ENCODE measurements around the gene ETV2. TPM values are rescaled to one million over a fixed set of nuclear protein-coding genes. Genes with fewer than 3 reads are reported as not detected.

The ETV2 gene, protein sequence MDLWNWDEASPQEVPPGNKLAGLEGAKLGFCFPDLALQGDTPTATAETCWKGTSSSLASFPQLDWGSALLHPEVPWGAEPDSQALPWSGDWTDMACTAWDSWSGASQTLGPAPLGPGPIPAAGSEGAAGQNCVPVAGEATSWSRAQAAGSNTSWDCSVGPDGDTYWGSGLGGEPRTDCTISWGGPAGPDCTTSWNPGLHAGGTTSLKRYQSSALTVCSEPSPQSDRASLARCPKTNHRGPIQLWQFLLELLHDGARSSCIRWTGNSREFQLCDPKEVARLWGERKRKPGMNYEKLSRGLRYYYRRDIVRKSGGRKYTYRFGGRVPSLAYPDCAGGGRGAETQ
- total RNA-seq (2022; extraction: Qiagen RNA extraction): 1.5 to 3.3 TPM (median 2.9 TPM) in 5 replicates

DNA sequence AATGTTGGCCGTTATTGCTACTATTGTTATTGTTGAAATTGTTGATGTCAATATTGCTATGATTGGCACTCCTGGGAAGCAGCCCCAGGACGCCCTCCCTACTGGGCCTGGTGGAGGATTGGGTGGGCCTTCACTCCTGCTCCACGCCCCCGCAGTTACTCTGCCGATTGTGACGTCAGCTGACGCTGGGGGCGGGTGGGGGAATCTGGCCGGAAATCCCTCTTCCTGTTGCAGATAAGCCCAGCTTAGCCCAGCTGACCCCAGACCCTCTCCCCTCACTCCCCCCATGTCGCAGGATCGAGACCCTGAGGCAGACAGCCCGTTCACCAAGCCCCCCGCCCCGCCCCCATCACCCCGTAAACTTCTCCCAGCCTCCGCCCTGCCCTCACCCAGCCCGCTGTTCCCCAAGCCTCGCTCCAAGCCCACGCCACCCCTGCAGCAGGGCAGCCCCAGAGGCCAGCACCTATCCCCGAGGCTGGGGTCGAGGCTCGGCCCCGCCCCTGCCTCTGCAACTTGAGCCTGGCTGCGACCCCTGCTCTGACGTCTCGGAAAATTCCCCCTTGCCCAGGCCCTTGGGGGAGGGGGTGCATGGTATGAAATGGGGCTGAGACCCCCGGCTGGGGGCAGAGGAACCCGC, at the start of gene ETV2:
TSS of gene ETV2 (plus strand) at position 231 of the 637 bp plus-strand sequence. CDS start 716 bp downstream, outside the sequence.

DNA sequence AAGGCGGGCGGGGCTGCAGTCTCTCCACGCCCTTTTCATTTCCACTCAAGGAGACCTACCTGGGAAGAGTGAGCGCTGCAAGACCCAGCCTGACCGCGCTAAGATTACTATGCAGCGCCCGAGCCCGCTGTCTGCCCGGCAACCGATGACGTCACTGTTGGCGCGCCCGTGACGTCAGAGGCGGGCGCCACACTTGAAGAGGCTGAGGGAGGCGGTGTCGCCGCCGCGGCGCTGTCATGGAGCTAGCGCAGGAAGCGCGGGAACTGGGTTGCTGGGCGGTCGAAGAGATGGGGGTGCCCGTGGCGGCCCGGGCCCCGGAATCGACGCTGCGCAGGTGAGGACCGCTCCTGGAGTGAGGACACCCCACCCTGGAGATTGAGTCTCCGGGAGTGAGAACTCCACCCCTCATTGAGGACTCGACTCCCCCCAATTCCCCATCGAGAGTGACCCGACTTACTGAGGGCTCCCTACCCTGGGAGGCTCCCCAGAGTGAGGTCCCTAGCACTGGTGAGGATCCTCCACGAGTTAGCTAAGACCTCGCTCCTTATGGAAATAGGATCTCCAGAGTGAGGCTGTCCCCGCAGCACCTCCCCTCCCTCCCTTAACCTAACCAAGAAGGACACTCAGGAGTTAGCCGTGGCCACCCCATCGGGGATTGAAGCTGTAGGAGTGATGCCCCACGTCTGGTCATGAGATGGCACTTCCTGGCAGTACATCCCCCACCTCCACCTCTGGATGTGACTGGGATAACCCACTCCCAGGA, 28.8 kb upstream of the ETV2 start, which contains the start of gene HAUS5:
TSS of gene HAUS5 (plus strand) at position 177 of the 763 bp plus-strand sequence. CDS start at position 237, 60 bp downstream.

DNA sequence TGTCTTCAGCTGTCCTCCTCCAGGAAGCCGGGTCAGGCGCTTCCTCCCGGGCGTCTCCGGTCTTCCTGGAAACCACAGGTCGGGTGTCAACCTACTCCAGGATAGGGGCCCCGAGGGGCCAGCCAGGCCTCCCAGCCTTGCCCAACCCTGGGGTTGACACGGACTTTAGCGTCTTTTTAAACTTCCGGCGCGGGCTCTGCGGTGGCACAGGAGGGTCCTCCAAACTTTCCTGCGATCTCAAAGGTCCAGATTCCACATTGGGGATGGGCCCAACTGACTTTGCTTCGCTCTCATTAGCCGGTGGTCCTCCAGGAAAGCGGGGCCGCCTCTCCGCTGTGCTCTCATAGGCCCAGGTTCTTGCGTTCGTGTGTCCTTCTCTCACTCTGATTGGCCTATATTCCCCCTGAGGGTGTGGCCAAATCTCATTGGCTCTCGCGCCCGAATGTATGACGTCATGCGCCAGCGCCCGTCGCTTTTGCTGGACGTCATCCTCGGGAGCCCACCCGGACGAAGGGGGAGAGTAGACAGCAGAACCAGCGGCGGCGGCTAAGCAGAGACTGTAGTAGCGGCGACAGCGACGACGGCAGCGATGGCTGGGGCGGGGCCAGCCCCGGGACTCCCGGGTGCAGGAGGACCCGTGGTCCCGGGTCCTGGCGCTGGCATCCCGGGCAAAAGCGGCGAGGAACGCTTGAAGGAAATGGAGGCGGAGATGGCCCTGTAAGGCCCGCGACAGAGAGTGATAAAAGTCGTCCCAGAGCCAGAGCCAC, 12.8 kb upstream of the ETV2 start, which contains the start of gene RBM42:
TSS of gene RBM42 (plus strand) at position 472 of the 767 bp plus-strand sequence. CDS start at position 590, 118 bp downstream.

DNA sequence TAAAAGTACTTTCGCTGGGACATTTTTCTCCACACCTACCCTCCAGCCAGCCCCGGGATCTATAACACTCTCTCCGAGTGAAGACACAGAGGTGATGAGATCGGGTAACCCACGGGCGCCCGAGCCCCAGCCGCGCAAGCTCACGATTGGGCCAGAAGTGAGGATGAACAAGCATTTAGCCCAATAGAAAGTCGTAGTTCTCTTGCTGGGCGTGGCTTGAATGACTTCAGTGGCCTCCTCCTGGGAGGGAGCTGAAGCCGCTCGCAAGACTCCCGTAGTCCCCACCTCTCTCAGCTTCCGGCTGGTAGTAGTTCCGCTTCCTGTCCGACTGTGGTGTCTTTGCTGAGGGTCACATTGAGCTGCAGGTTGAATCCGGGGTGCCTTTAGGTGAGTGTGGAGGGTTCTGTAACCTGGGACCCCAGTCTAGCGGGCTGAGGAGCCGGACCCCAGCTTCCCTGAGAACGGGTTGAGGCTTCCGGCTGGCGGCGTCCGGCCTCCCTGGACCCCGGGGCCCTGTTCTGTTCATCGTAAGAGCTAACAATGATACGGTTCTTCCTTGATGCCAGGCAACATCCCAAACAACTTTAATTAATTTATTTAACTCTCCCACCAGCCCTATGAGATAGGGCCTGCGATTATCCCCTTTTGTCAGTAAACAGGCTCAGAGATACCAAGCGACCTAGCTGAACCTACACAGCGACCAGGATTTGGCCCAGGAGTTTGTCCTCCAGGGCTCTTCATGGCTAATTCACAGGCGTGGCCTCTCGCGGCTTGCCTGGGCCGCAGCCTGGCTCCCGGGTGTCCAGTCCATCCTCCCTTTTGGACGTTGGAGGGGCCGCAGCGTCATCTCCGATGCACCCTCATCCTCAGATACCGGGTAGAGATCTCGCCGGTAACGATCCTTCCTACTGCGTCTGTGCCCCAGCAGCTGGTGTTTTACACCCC, 6.7 kb downstream of the ETV2 start, which contains the start of gene COX6B1:
TSS of gene COX6B1 (plus strand) at position 307 of the 945 bp plus-strand sequence. CDS start 2,921 bp downstream, outside the sequence.

DNA sequence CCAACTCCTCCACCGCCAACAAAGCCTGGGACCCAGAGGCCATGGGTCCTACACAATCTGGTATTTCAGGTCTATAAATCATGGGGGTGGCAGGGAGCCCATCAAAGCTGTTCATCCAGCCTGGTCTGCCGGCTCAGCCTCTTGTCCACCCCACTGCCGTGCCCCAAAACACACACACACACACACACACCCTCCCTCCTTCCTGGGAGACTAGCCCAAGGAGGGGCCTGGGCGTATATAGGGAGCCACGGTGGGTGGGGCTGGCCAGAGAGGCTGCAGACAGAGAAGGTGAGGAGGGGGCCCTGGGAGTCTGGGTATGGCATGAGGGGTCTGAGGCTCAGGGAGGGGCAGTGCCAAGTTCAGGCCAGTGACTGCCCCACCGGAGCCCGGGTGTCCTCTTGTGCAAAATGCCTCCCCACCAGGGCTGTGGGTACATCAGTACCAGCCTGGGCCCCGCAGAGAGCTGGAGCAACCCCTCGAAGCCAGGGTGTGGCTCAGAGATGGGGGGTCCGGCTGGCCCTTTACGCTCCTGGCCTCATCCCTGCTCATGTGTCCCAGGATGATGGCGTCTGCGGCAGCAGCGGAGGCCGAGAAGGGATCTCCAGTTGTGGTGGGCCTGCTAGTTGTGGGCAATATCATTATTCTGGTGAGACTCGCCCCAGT, 24.8 kb downstream of the ETV2 start, which contains the start of gene UPK1A:
TSS of gene UPK1A (plus strand) at position 267 of the 663 bp plus-strand sequence. CDS start at position 563, 296 bp downstream.

Other genes with a start within 250 kb of the ETV2 start
- not detected in 5 replicates for gene FFAR2, start 193.5 kb upstream of the ETV2 start, total RNA-seq (2022; extraction: Qiagen RNA extraction)
- gene KRTDAP, start 151.3 kb upstream of the ETV2 start, total RNA-seq (2022; extraction: Qiagen RNA extraction): not detected in 5 replicates
- 33.8 to 45.0 TPM (median 35.0 TPM) in 5 replicates for gene DMKN, start 128.1 kb upstream of the ETV2 start, total RNA-seq (2022; extraction: Qiagen RNA extraction)
- 2.2 to 4.6 TPM (median 3.5 TPM) in 5 replicates for gene SBSN, start 113.4 kb upstream of the ETV2 start, total RNA-seq (2022; extraction: Qiagen RNA extraction)
- gene GAPDHS, start 108.3 kb upstream of the ETV2 start, total RNA-seq (2022; extraction: Qiagen RNA extraction): 0.09 TPM in 1 of 5 replicates, not detected in the others
- gene TMEM147, start 96.1 kb upstream of the ETV2 start, total RNA-seq (2022; extraction: Qiagen RNA extraction): 323 to 433 TPM (median 412 TPM) in 5 replicates
- 0.07 to 0.09 TPM in 2 of 5 replicates, not detected in the others for gene ATP4A, start 78.1 kb upstream of the ETV2 start, total RNA-seq (2022; extraction: Qiagen RNA extraction)
- not detected in 5 replicates for gene PMIS2, start 55.6 kb upstream of the ETV2 start, total RNA-seq (2022; extraction: Qiagen RNA extraction)
- 13.0 to 16.4 TPM (median 14.9 TPM) in 5 replicates for gene HAUS5, start 29.0 kb upstream of the ETV2 start, total RNA-seq (2022; extraction: Qiagen RNA extraction)
- 147 to 203 TPM (median 195 TPM) in 5 replicates for gene RBM42, start 12.7 kb upstream of the ETV2 start, total RNA-seq (2022; extraction: Qiagen RNA extraction)
- gene COX6B1, start 6.6 kb downstream of the ETV2 start, total RNA-seq (2022; extraction: Qiagen RNA extraction): 1,261 to 1,482 TPM (median 1,322 TPM) in 5 replicates
- gene UPK1A, start 24.8 kb downstream of the ETV2 start, total RNA-seq (2022; extraction: Qiagen RNA extraction): 0.52 to 1.5 TPM (median 1.0 TPM) in 5 replicates
- gene ZBTB32, start 62.8 kb downstream of the ETV2 start, total RNA-seq (2022; extraction: Qiagen RNA extraction): not detected in 5 replicates
- gene KMT2B, start 76.3 kb downstream of the ETV2 start, total RNA-seq (2022; extraction: Qiagen RNA extraction): 53.9 to 62.2 TPM (median 56.6 TPM) in 5 replicates
- 11.5 to 12.9 TPM (median 11.8 TPM) in 5 replicates for gene IGFLR1, start 100.7 kb downstream of the ETV2 start, total RNA-seq (2022; extraction: Qiagen RNA extraction)
- gene U2AF1L4, start 103.7 kb downstream of the ETV2 start, total RNA-seq (2022; extraction: Qiagen RNA extraction): 21.9 to 27.5 TPM (median 24.7 TPM) in 5 replicates
- gene PSENEN, start 103.9 kb downstream of the ETV2 start, total RNA-seq (2022; extraction: Qiagen RNA extraction): 250 to 344 TPM (median 287 TPM) in 5 replicates
- 21.5 to 27.9 TPM (median 23.2 TPM) in 5 replicates for gene LIN37, start 106.8 kb downstream of the ETV2 start, total RNA-seq (2022; extraction: Qiagen RNA extraction)
- 0.14 to 0.35 TPM (median 0.29 TPM) in 5 replicates for gene HSPB6, start 115.3 kb downstream of the ETV2 start, total RNA-seq (2022; extraction: Qiagen RNA extraction)
- 19.6 to 32.1 TPM (median 24.2 TPM) in 5 replicates for gene PROSER3, start 116.4 kb downstream of the ETV2 start, total RNA-seq (2022; extraction: Qiagen RNA extraction)
- gene ARHGAP33, start 133.8 kb downstream of the ETV2 start, total RNA-seq (2022; extraction: Qiagen RNA extraction): 4.7 to 9.3 TPM (median 7.4 TPM) in 5 replicates
- gene PRODH2, start 171.1 kb downstream of the ETV2 start, total RNA-seq (2022; extraction: Qiagen RNA extraction): 0.15 to 0.36 TPM (median 0.25 TPM) in 5 replicates
- gene NPHS1, start 210.8 kb downstream of the ETV2 start, total RNA-seq (2022; extraction: Qiagen RNA extraction): 0.35 to 0.68 TPM (median 0.59 TPM) in 5 replicates
- gene KIRREL2, start 215.2 kb downstream of the ETV2 start, total RNA-seq (2022; extraction: Qiagen RNA extraction): 0.43 to 0.63 TPM (median 0.50 TPM) in 5 replicates
- 68.9 to 98.3 TPM (median 90.2 TPM) in 5 replicates for gene APLP1, start 226.8 kb downstream of the ETV2 start, total RNA-seq (2022; extraction: Qiagen RNA extraction)